AG09319 (cell line): ENCODE results near the gene RBBP8NL.

ENCODE experiments used
- DNase-seq: peaks from one replicate; pipeline ENCODE4 v3.0.0-alpha.2; 2010; ENCODE audit warnings: low read depth; ENCODE audit errors: extremely low read depth
- TF ChIP-seq, protein P1 (sequence below): IDR thresholded peaks from 2 replicates; pipeline ENCODE4 v1.5.1; 2011; ENCODE audit warnings: low read depth, mild to moderate bottlenecking, inconsistent platforms, low read length, moderate library complexity

The RBBP8NL gene

DNA sequence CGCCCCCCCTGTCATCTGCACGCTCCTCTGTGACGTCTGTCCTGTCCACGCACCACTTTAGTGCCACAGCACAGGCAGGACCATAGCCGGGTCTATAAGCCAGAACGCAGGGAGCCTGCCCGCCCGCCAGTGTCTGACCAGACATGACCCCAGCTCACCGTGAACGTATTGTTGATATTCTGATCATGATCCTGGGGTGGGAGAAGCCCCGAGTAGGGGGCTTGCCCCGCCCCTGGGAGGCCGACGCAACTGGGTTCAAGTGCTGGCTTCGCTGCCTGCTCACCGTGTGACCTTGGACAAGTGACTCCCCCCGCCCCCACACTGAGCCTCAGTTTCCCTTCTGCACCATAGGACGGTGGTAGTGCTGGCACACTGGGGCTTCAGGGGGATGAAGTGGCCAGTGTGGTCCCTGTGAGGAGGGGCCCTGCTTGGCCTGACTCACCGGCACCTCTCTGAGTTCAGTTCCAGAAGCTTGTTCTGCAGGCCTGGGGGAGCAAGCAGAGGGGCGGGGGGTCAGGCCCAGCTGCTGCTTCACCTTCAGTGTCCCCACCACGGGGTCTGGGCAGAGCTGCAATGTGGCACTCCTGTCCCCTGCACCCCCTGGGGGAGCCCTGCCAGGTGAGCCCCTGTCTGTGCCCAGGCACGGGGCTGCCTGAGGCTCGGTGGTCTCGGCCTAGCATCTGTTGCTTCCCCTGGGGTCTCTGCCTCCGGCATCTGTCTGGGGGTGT is 9.2 kb downstream of the RBBP8NL start:
- TF ChIP-seq, protein P1, sequence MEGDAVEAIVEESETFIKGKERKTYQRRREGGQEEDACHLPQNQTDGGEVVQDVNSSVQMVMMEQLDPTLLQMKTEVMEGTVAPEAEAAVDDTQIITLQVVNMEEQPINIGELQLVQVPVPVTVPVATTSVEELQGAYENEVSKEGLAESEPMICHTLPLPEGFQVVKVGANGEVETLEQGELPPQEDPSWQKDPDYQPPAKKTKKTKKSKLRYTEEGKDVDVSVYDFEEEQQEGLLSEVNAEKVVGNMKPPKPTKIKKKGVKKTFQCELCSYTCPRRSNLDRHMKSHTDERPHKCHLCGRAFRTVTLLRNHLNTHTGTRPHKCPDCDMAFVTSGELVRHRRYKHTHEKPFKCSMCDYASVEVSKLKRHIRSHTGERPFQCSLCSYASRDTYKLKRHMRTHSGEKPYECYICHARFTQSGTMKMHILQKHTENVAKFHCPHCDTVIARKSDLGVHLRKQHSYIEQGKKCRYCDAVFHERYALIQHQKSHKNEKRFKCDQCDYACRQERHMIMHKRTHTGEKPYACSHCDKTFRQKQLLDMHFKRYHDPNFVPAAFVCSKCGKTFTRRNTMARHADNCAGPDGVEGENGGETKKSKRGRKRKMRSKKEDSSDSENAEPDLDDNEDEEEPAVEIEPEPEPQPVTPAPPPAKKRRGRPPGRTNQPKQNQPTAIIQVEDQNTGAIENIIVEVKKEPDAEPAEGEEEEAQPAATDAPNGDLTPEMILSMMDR, result no peak
- DNase-seq, result no peak

DNA sequence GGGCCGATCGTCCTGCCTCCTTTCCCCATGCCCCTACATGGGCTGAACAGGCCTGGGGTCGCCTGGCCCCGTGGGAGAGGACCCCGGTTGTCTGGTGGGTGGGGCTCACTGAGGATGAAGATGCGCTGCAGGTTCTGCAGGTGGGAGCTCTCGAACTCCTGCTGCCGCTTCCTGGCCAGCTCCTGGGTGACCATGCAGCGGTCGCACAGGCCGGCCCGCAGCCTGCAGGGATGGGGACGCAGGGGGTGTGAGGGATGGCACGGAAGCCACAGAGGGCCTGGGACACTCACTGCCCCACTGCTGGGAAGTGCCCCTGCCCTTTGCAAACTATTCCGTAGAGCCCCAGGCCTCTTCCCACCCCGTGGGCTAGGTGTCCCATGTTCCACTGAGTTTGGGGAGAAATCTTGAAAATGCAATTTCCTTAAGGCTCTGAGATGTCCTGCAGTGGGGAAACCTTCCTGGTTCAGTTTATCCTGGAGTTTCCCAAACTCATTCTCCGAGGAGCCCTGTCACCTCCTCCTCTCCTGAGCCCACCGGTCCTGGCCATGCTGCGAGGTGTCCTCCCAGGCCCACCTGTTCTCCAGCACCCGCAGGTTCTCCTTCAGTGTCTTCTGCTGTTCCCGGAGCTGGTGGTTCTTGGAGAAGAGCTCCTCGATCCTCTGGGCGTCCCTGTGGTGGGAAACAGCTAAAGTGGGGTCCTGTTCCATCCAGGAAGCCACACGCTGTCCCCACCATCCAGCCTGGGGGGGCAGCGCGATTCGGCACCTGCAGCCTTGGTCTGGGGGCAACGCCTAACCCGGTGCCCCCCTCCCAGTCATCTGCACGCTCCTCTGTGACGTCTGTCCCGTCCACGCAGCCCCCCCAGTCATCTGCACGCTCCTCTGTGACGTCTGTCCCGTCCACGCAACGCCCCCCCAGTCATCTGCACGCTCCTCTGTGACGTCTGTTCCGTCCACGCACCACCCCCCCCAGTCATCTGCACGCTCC is 10.4 kb downstream of the RBBP8NL start:
- TF ChIP-seq, protein P1, result no peak
- DNase-seq, result no peak

DNA sequence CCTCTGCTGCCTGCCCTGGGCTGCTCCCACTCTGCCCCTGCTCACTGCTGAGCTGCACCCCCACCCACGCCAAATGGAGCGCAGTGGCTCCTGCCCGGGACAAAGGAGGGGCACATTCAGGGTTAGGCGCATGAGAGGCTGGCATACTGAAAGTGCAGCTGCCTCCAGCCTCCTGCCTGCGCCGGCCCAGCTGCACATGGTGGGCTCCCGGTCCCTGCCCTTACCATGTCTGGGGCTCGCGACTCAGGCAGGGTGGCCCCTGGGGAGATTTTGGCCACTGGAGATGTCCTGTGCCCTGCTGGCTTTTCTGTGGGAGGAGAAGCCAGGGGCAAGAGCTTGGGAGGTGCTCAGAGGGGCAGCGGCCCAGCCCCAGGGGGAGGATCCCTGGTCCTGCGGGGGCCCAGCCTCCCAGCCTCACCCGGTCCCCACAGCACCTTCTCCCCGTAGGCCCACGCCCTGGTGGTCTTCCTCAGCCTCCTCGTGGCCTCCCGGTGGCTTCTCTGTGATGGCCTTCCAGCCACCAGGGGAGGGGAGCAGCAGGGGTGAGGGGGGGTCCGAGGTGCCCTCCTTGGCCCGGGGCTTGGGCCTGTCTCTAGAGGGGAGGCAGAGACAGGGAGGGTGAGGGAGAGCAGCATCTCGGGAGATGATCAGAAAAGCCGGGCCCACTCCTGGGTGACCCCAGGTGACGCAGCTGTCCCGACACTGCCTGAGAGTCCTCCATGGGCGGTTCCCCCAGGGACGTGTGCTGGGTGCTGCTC is 11.8 kb downstream of the RBBP8NL start:
- DNase-seq, result no peak
- TF ChIP-seq, protein P1, result no peak

DNA sequence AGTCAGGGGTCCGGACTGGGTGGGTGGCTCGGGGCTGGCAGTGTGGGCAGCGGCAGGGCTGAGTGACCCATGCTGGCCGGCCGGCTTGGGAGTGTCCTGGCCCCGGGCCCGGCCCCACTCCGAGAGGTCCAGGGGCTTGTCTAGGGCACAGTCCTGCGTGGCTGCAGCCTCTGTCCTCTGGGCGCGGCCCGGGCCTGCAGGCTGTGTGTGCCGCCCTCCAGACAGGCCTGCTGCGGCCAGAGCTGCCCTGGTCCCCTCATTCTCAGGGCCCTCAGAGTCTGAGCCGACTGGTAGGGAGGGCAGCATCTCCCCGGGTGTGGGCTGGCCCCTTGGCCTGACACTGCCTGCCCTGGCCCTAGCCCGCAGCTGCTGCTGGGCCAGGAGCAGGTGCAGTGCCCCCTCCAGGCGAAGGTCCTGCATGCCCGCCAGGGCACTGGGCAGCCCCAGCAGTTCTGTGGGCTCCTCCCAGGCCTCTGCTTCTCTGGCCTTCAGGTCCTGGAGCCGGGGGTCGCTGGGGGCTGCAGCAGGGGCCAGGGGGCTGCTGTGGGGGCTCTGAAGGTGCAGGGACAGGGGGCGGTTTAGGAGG is 13.3 kb downstream of the RBBP8NL start:
- DNase-seq, result no peak

DNA sequence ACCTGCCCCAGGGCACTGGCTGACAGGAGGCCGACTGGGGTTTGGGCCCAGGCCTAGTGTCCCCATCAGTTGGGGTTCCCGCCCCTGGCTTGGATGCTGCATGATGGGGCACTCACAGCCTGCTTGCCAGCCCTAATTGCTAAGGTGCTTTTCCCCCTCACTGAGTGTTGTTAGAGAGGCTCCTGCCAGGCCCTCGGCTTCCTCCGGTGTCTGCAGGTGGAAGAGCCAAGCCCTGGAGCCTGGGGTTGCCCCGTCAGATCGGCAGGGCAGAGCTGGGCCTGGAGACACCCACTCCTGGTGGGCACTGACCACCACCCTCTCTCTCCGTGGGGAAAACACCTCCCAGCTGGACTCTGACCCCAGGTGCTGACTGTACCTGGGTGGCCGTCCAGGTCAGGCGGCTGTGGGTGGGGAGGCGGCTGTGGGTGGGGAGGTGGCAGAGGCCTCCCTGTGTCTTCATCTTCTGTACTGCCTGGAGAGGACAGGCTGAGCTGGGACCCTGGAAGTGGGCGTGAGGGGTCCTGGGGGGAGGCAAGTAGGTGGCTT is 14.2 kb downstream of the RBBP8NL start:
- no peak for DNase-seq
- TF ChIP-seq, protein P1, result no peak

More for the DNA sequence above, 13.3 kb downstream of the RBBP8NL start:
- TF ChIP-seq, protein P1, result no peak

DNA sequence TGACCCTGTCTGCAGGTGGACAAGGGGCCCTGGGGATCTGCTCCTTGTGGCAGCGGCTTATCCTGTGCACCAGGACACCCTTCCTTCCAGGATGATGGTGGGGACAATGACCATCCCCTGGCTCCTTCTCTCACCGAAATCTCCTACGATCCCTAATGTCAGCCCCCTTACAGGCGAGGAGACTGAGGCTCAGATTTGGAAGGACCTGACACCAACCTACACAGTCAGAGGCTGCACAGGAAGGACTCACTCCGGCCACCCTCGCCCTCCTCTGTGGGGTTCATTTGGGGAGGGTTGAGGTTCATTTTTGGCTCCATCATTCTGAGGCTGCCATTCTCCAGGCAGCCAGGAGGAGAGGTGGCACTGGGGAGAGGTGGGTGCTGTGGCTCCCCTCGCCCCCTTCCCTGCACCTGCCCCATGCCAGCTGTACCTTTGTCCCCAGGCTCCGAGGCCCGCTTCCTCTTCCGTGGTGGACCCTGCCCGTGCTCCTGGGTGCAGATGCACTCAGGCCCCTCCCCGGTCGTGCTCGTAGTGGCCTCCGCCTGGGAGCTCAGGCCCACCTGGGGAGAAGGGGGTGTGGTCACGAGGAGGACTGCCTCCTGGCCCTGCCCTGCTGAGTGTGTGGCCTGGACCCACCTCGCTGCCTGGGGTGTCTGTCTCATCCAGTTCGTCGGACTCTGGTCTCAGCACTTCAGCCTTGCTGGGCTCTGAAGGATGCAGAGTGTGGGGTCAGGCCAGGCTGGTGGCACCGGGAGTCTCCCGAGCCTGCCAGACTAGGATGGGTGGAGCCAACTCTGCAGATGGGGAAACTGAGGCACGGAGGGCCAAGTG is 14.9 kb downstream of the RBBP8NL start:
- TF ChIP-seq, protein P1, result no peak
- DNase-seq, result no peak
